Testis (tissue), 2 donors: ENCODE measurements around the gene PSMC3.

Experiments used
- POLR2A ChIP-seq: fragments of 450-650 bp; IDR thresholded peaks from one replicate; pipeline ENCODE4 v1.6.1; 2017; ENCODE audit warnings: antibody characterized with exemption, mild to moderate bottlenecking, moderate library complexity
- TF ChIP-seq, protein P1 (sequence below), 3 experiments: fragments of 450-650 bp in 2 of 3; fragments of 200-600 bp in 1 of 3; sonication (generic) in 1 of 3; IDR thresholded peaks; one replicate each; pipeline ENCODE4 v1.5.1; 2016 to 2019; ENCODE audit warnings: antibody characterized with exemption in 3 of 3, mild to moderate bottlenecking in 2 of 3, moderate library complexity in 1 of 3

DNA sequence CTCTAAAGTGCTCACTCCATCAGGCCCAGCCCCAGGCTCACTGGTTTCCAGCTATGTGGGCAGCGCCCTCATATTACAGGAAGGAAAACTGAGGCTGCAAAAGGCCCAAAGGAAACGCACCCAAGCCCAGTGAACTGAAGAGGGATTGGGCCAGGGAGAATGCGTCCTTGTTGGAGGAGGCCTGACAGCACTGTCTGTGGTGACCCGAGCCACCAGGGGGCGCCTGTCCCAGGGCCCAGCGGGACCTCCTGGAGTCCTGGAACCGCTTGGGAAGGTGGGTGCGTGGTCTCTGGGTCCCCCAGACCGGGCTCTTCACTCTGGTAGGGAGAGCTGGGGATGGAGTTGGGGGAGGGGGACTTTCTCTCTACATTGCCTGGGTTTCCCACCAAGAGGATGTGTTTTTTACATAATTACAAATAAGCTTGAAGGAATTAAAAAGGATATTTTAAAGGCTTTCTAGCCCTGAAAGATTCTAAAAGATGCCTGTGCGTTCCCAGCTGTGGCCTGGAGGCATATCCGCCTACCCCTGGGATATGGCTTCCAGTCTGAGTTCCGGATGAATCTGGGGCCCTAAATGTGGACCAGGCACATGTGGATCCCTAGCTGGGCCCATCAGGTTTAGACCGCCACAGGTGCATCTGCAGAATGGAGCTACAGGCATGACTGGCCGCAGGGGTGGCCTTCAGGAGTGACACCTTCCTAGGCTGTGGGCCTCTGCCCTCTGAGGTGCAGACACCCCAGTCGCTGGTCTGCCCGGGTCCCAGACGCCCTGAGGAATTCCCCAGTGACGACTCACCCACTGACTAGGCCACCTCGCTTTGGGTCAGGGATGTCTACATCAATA is 52.1 kb downstream of the PSMC3 start:
- TF ChIP-seq, protein P1, sequence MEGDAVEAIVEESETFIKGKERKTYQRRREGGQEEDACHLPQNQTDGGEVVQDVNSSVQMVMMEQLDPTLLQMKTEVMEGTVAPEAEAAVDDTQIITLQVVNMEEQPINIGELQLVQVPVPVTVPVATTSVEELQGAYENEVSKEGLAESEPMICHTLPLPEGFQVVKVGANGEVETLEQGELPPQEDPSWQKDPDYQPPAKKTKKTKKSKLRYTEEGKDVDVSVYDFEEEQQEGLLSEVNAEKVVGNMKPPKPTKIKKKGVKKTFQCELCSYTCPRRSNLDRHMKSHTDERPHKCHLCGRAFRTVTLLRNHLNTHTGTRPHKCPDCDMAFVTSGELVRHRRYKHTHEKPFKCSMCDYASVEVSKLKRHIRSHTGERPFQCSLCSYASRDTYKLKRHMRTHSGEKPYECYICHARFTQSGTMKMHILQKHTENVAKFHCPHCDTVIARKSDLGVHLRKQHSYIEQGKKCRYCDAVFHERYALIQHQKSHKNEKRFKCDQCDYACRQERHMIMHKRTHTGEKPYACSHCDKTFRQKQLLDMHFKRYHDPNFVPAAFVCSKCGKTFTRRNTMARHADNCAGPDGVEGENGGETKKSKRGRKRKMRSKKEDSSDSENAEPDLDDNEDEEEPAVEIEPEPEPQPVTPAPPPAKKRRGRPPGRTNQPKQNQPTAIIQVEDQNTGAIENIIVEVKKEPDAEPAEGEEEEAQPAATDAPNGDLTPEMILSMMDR (IDR thresholded peaks at IDR 0.05): peak; percentile 78 to 89 (median 88)
- TF ChIP-seq POLR2A: no peak
